Endothelial cell of umbilical vein (primary cell): ENCODE data around the gene C16orf95. TPM values are rescaled to one million over a fixed set of nuclear protein-coding genes. Genes with fewer than 3 reads are reported as not detected.

Experiments used
- BruUV-seq: library from RNA; stranded (reverse); fragments of 400-500 nt; replicated peaks from 2 replicates; lab custom pipeline; 2021; lab: Mats Ljungman, UMichigan
- CTCF ChIA-PET: fragments of 300-600, 350-600 bp; sonication (Branson Sonifier 250); formaldehyde crosslinking; loops from one replicate; lab custom pipeline; 2021; ENCODE audit warnings: antibody characterized with exemption, inconsistent platforms; lab: Charles Lee
- POLR2A ChIA-PET: fragments of 300-600, 350-600 bp; sonication (Branson Sonifier 250); formaldehyde crosslinking; loops from one replicate; lab custom pipeline; 2021; ENCODE audit warnings: antibody characterized with exemption, inconsistent platforms; lab: Charles Lee
- DNase-seq: peaks from one replicate; pipeline ENCODE4 v3.0.0-alpha.2; 2011; ENCODE audit warnings: low read depth, low spot score
- FAIRE-seq: peaks from 2 replicates; lab custom pipeline; 2011; peaks lifted over from hg19 to GRCh38; lab: Jason Lieb, UNC
- H2AFZ ChIP-seq: 2 replicates; pipeline ENCODE4 v1.6.0; 2012; ENCODE audit warnings: low read depth, low read length, control low read depth, inconsistent platforms
- H3K27ac ChIP-seq: 2 replicates; pipeline ENCODE4 v1.5.1; 2011; ENCODE audit warnings: low read depth, mild to moderate bottlenecking, control low read depth, low read length, moderate library complexity; ENCODE audit not compliant: insufficient read depth
- H3K27me3 ChIP-seq, 2 experiments: 2 replicates each; pipeline versions ENCODE4 v1.6.0 to v1.6.1; 2011; ENCODE audit warnings: low read length in 2 of 2, mixed read lengths in 1 of 2; ENCODE audit not compliant: control insufficient read depth in 2 of 2, insufficient read depth in 2 of 2
- H3K36me3 ChIP-seq, 2 experiments: 2 replicates in 1 of 2; 3 replicates in 1 of 2; pipeline ENCODE4 v1.5.1; 2011; ENCODE audit warnings: low read length in 2 of 2, mild to moderate bottlenecking in 1 of 2, moderate library complexity in 1 of 2; ENCODE audit not compliant: control insufficient read depth in 2 of 2, insufficient read depth in 2 of 2; ENCODE audit errors: extremely low read depth in 1 of 2
- H3K4me1 ChIP-seq: 3 replicates; pipeline ENCODE4 v1.5.1; 2011; ENCODE audit warnings: mild to moderate bottlenecking, low read length; ENCODE audit not compliant: control insufficient read depth, insufficient read depth; ENCODE audit errors: extremely low read depth
- H3K4me2 ChIP-seq: 2 replicates; pipeline ENCODE4 v1.6.1; 2011; ENCODE audit warnings: low read length, control low read depth, mixed read lengths; ENCODE audit not compliant: insufficient read depth
- H3K4me3 ChIP-seq, 3 experiments: fragments of 200-600 bp in 1 of 3; sonication (generic), shearing (Covaris generic) in 1 of 3; replicated peaks in 1 of 3; 2 replicates each; pipeline ENCODE4 v1.5.1; 2011 to 2016; ENCODE audit warnings: control low read depth in 3 of 3, low read length in 3 of 3, mild to moderate bottlenecking in 2 of 3, inconsistent platforms in 1 of 3, low read depth in 1 of 3, moderate library complexity in 1 of 3; ENCODE audit not compliant: insufficient read depth in 1 of 3
- H3K79me2 ChIP-seq: 2 replicates; pipeline ENCODE4 v1.6.0; 2012; ENCODE audit warnings: low read length, inconsistent platforms; ENCODE audit not compliant: control insufficient read depth, insufficient read depth
- H3K9ac ChIP-seq: replicated peaks from 2 replicates; pipeline ENCODE3; 2011; ENCODE audit warnings: low read length, control low read depth; ENCODE audit not compliant: insufficient read depth; ENCODE audit errors: extremely low read depth
- H3K9me1 ChIP-seq: replicated peaks from 3 replicates; pipeline ENCODE4 v1.6.0; 2011; ENCODE audit warnings: mild to moderate bottlenecking, low read length; ENCODE audit not compliant: control insufficient read depth, insufficient read depth; ENCODE audit errors: extremely low read depth
- H3K9me3 ChIP-seq: replicated peaks from 2 replicates; pipeline ENCODE4 v1.5.1; 2012; ENCODE audit warnings: low read length, inconsistent platforms; ENCODE audit not compliant: control insufficient read depth, insufficient read depth
- H4K20me1 ChIP-seq: replicated peaks from 2 replicates; pipeline ENCODE3; 2011; ENCODE audit warnings: mild to moderate bottlenecking, low read length; ENCODE audit not compliant: control insufficient read depth, insufficient read depth; ENCODE audit errors: extremely low read depth
- CTCF ChIP-seq, 2 donors: IDR thresholded peaks; 1 replicate in 1 of 2; 2 replicates in 1 of 2; pipeline ENCODE4 v1.5.1; 2011; ENCODE audit warnings: low read length in 2 of 2, mild to moderate bottlenecking in 2 of 2, moderate library complexity in 2 of 2, control low read depth in 1 of 2, inconsistent platforms in 1 of 2, low read depth in 1 of 2; ENCODE audit not compliant: insufficient read depth in 1 of 2; ENCODE audit errors: extremely low read depth in 1 of 2
- EZH2 ChIP-seq: IDR thresholded peaks from 2 replicates; pipeline ENCODE4 v1.6.1; 2012; ENCODE audit warnings: borderline replicate concordance, low read depth, mild to moderate bottlenecking, moderate library complexity, low read length, inconsistent platforms; ENCODE audit not compliant: severe bottlenecking
- FOS ChIP-seq: IDR thresholded peaks from 2 replicates; pipeline ENCODE4 v1.6.1; 2011; ENCODE audit warnings: mild to moderate bottlenecking, low read length, moderate library complexity, borderline replicate concordance; ENCODE audit not compliant: insufficient read depth
- GATA2 ChIP-seq: IDR thresholded peaks from 2 replicates; pipeline ENCODE4 v1.7.0; 2011; ENCODE audit warnings: low read depth, mild to moderate bottlenecking, moderate library complexity, mixed read lengths, low read length; ENCODE audit not compliant: insufficient read length, insufficient read depth
- JUN ChIP-seq: IDR thresholded peaks from 2 replicates; pipeline ENCODE4 v1.6.1; 2011; ENCODE audit warnings: borderline replicate concordance, low read depth; ENCODE audit not compliant: insufficient read length, insufficient read depth
- MYC ChIP-seq: IDR thresholded peaks from one replicate; pipeline ENCODE4 v1.6.1; 2011; ENCODE audit warnings: mild to moderate bottlenecking, low read depth, low read length
- POLR2A ChIP-seq: IDR thresholded peaks from 2 replicates; pipeline ENCODE4 v1.6.1; 2012; ENCODE audit warnings: low read depth, mild to moderate bottlenecking, control low read depth, low read length
- POLR2AphosphoS5 ChIP-seq: IDR thresholded peaks from 2 replicates; pipeline ENCODE4 v1.6.1; 2012; ENCODE audit warnings: low read depth, mild to moderate bottlenecking, control low read depth, low read length, moderate library complexity; ENCODE audit not compliant: insufficient read depth
- dilution Hi-C: fragments of 300-500 bp; cut with MboI; formaldehyde crosslinking; loops from one replicate; pipeline ENCODE4 v1.15.0; 2019; ENCODE audit warnings: low sequenced_read_pairs; ENCODE audit not compliant: extremely low pct_ligation_motif_present
- intact Hi-C: fragments of 100-400 bp; cut with micrococcal nuclease; formaldehyde crosslinking; loops from one replicate; pipeline ENCODE4 v1.10.0; 2022
- polyA plus RNA-seq, 4 experiments: library from polyadenylated mRNA; depleted of rRNA in 3 of 4; stranded (reverse) in 3 of 4; unstranded in 1 of 4; fragments of >200 nt; gene quantifications; 2 replicates each; pipeline versions ENCODE4 v1.2.1 to v1.2.3, GENCODE V29; 2011 to 2012; ENCODE audit warnings: missing spikeins in 1 of 4
- total RNA-seq: library from RNA; stranded (reverse); gene quantifications from 2 replicates; pipeline ENCODE4 v1.2.3, GENCODE V29; 2021
- TF ChIP-seq, protein P1 (sequence below): IDR thresholded peaks from 2 replicates; pipeline ENCODE4 v1.6.1; 2011; ENCODE audit not compliant: insufficient read depth, insufficient read length

The C16orf95 gene
- total and polyA plus RNA-seq, 2 donors (not counting 3 experiments of a cell fraction or from before 2014, with no cell fraction given): 4.0 to 6.6 TPM

DNA sequence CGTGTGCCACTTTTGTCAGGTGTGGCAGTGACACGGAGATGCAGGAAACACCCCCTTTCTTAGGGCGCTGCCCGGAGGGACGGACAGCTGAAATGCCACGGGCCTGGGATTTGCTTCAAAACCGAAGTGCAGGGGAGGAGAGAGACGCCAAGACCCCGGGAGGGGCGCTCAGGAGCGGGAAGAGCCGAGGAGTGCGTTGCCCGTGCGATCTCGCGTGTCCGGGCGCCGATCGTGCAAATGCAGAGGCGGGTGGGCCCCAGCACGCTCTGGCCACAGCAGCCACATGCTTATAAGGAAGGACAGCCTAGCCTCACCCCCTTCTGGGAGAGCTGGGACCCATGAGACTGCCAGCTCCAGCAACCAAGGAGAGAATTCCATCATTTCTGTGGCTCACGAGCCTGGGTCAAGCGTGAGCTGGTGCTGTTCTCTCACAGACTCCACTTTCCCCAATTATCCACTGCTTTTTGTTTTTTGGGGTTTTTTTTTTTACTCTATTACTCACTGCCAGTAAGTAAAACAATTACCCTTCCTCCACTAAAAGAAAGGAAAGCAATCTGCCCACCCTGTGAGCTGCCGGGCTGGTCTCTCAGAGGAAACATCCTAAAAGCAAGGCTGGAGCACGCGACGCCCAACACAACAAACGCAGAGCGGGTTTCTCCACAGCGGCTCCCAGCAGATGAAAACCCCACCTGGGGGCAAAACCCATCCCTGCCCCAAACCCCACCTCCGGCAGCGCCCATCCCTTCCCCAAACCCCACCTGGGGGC is 27.2 kb upstream of the C16orf95 start:
- H3K4me1 ChIP-seq: peaks cover 7% of the 10 kb centered on the region
- H3K36me3 ChIP-seq: peaks cover 3 to 20% of the 10 kb centered on the region in 2 experiments
- no peak overlapping the region for H3K4me3 ChIP-seq
- dilution Hi-C loops: no loop called here
- no peaks in the 10 kb centered on the region for H3K9me1 ChIP-seq
- no peak overlapping the region for H3K9ac ChIP-seq
- H3K27ac ChIP-seq: no peak overlapping the region
- no peaks in the 10 kb centered on the region for H3K27me3 ChIP-seq
- peaks cover 1% of the 10 kb centered on the region for H3K79me2 ChIP-seq
- TF ChIP-seq POLR2A (no peak), GATA2 (no peak), EZH2 (no peak), CTCF (IDR thresholded peaks at IDR 0.05; ENCODE audit: extremely low read depth in 1 of 2, insufficient read depth in 1 of 2, low read depth in 1 of 2, low read length in 2 of 2) (no peak), JUN (no peak), MYC (no peak), FOS (no peak), POLR2AphosphoS5 (no peak)
- TF ChIP-seq, protein P1, sequence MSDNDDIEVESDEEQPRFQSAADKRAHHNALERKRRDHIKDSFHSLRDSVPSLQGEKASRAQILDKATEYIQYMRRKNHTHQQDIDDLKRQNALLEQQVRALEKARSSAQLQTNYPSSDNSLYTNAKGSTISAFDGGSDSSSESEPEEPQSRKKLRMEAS: no peak
- intact Hi-C loops: no loop called here
- H3K4me2 ChIP-seq: no peak overlapping the region
- ChIA-PET CTCF (interaction anchor here (0.9 to 1.9 kb wide), 3 partner anchors 14 to 50 kb away, joined by 3 to 5 read pairs (median 3); no protein-coding TSS in a partner anchor), POLR2A (no interaction called here)
- no TSS peak for BruUV-seq
- FAIRE-seq (no peak), DNase-seq (no peak)
- no peak overlapping the region for H2AFZ ChIP-seq
- no peaks in the 10 kb centered on the region for H3K9me3 ChIP-seq
- H4K20me1 ChIP-seq: no peaks in the 10 kb centered on the region
